HUDEP-2 (cell line): ENCODE data around the gene PROSER2.
A peak's percentile ranks its signal among the peaks of the same experiment; 100 is the strongest.

Source experiments
- DNase-seq, 76 experiments: peaks; one replicate each; lab custom pipeline; 2025; ENCODE audit not compliant: unreplicated experiment in 76 of 76; lab: John Stamatoyannopoulos, UW

Gene PROSER2

GRCh38 chr10:11823122-11823988 is at the start of gene PROSER2:
Gene PROSER2 (plus strand): TSS chr10:11823356. CDS start chr10:11852078, 28,722 bp downstream.
- peak in 53 of 76 experiments; percentile 3 to 72 (median 34) for DNase-seq

GRCh38 chr10:11773761-11774441 is 49.3 kb upstream of the PROSER2 start:
- DNase-seq: no peak

DNA sequence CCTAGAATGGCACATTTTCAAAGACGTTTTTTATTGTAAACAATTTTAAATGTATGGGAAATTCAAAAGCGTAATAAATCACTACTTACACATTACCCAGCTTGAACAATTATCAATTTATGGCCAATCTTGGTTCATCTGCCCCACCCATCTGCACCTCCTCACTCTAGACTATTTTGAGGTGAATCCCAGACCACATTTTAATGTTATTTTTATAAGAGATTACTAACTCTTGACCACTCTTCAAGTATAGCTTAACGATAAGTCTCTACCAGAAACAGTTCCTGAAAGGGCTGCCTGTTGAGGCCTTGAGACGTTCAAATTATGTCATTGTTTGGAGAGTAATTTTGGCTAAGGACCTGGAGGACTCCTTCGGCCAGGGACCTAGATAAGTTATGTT is 47.7 kb upstream of the PROSER2 start:
- no peak for DNase-seq

- no peak for DNase-seq
Observed at GRCh38 chr10:11776080-11776479, 47.1 kb upstream of the PROSER2 start.

GRCh38 chr10:11781114-11781513 is 42.0 kb upstream of the PROSER2 start:
- no peak for DNase-seq

- DNase-seq: peak in 28 of 76 experiments; percentile 5 to 60 (median 24)
Observed at GRCh38 chr10:11782793-11783557, 40.2 kb upstream of the PROSER2 start.

DNA sequence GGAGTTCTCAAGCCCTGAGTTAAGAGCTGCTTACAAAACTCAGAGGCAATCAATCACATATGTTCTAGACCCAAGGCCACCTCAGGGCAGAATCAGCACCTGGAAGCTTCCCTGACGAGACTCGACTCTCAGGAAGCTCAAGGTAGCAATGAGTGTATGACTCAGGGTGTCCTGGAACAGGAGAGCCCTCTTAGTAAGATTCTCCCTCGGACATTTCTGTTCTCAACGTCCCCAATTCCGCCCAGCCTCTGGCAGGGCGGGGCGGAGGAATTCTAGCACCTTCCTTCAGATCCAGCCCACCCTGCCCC is 39.6 kb upstream of the PROSER2 start:
- no peak for DNase-seq

- no peak for DNase-seq
Observed at GRCh38 chr10:11787374-11787773, 35.8 kb upstream of the PROSER2 start.

DNA sequence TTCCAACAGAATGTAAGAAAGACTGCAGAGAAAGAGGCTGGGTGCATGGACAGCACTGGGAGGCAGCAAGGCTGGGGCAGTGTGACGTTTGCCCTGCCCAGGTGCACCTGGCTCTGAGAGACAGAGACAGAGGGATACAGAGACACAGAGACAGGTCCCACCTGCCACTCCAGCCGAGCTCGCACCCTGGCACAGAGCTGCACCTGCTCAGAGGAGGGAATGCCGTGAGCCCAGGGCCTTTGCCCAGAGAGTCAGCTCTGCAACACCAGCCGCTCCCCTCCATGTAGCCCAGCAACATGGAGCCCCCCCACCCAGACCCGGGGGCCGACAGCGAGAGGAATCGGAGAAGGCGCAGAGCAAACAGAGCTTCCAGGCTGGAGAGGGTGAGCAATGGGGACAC is 35.3 kb upstream of the PROSER2 start:
- DNase-seq: no peak

- DNase-seq: no peak
Observed at GRCh38 chr10:11789306-11789705, 33.9 kb upstream of the PROSER2 start.

DNA sequence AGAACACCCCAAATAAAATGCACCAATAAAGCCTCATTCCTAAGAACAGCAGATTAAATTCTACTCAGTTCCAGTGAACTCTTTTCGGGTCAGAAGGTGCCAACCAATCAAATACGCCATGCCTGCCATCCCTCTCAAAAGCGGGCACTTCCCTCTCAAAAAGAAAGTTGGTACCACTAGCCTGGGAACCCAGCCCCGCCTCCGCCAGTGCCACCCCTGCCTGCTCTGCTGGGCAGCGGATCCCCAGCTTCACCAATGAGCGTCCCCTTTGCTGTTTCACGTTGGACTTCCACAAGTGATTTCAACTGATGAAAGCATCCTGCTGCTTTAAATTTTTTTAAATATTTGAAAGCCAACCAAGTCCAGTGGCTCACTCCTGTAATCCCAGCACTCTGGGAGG is 33.2 kb upstream of the PROSER2 start:
- no peak for DNase-seq

DNA sequence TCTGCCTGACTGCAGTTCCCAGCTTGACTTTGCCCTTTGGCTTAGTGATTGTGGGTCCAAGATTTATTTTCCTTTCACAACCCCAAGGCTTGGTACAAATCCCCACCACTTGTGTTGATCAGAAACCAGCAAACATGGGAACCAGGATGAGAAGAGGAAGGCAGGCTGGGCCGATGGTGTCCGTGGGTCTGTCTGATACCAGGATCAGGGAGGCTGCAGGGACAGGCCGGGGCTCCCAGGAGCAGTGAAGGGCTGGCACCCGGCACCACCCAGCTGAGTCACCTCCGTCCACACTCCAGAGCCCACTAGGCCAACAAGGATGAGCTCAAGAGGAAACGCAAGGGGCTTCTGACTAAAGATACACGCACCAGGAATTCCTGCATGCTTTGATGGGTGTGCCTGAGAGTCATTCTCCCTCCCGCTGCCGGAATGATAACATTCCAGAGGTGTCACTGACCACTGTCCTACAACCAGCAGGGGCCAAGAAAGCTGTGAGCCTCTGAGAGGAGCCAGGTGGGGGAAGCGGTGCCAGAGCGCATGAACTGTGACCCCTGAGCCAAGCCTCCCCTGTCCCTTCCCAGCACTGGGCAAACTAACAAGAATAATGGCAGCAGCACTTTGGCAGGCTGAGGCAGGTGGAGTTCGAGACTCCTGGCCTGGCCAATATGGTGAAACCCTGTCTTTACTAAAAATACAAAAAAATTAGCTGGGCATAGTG is 29.2 kb upstream of the PROSER2 start:
- no peak for DNase-seq

GRCh38 chr10:11794566-11794965 is 28.6 kb upstream of the PROSER2 start:
- DNase-seq: no peak

DNA sequence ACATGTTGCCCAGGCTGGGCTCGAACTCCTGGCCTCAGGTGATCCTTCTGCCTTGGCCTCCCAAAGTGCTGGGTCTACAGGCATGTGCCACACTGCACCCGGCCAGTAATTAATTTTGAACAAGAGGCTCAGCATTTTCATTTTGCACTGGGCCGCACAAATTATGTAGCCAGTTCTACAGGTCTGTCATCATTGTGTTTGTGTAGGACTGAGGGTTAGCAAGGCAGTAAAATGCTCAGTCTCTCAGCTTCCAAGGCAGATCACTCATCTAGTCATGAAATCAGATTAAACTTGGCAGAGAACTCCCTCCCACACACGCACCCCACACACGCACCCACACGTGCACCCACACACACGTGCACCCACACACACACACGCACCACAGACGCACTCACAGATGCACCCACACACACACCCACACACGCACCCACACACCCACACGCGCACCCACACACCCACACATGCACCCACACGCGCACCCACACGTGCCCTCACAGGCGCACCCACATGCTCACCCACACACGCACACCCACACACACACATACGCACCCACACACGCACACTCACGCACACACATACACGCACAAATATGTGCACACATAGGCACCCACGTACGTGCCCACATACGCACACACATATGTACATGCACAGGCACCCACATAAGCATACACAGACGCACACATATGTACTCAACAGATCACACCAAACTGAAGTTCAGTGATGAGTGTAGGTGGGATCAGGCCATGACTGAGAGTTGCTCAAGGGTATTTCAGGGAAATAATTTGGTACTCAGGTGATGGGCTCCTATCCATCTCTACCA is 27.8 kb upstream of the PROSER2 start:
- DNase-seq: peak in 1 of 76 experiments; percentile 2

- DNase-seq: no peak
Observed at GRCh38 chr10:11796474-11796873, 26.7 kb upstream of the PROSER2 start.

DNA sequence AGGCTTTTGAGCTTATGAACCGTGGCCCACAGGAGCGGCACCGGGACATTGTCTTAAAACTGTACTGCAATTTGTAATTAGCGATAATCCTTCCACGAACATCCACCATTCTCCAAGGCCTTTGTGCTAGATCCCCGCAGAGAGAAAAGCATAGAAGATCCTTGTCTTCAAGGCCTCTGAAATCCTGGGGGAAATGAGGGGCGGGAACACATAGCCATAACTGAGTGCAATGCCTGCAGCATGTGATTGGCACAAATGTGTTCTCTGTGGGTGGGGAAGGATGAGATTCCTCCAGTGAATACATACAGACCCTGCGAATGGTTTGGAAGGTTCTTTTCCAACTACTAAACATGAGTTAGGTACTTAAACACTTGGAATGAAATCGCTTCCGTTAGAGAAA is 25.9 kb upstream of the PROSER2 start:
- no peak for DNase-seq

- no peak for DNase-seq
Observed at GRCh38 chr10:11797847-11798633, 25.1 kb upstream of the PROSER2 start.

DNA sequence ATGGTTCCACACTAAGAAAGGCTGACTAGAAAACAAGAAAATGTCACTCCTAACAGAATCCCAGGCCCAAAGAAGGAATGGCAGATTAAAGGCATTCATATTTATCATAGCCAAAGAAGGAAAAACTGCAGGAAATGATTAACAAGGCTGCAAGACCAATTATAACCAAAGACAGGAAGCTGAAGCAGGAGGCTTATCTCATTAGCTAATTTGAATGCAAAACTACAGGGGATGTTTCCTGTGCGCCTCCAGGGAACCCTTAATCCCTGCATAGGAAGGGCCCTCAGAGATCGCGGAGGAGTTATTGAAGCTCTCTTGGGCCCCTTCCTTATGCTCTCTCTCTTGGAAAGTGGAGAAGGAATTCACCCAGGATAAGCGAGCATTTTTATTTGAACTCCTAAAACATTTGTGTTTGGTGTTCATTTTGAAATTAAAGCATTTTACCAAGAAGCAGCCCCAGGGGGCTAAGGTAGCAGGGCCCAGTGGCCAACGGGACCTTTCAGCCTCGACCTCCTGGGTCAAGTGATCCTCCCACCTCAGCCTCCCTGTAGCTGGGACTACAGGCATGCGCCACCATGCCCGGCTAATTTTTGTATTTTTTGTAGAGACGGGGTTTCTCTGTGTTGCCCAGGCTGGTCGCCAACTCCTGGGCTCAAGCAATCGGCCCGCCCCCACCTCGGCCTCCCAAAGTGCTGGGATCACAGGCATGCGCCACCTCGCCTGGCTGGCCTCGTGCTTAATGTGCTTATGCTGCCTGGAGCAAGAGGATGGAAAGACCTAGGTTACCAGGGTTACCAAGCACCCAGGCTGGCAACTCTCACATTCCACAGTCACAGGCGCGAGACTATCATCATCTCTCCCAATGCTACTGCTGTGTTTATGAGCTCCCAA is 24.1 kb upstream of the PROSER2 start:
- no peak for DNase-seq
